PC-9 (cell line): ENCODE measurements around the gene BMPR1B. TPM values are rescaled to one million over a fixed set of nuclear protein-coding genes. Genes with fewer than 3 reads are reported as not detected.

Experiments
- BruUV-seq: library from RNA; stranded (reverse); fragments of 400-500 nt; replicated peaks from 2 replicates; lab custom pipeline; 2021; lab: Mats Ljungman, UMichigan
- CTCF ChIA-PET: fragments of 300-600 bp; sonication (Branson Sonifier 250); formaldehyde crosslinking; loops from one replicate; lab custom pipeline; 2022; ENCODE audit warnings: antibody characterized with exemption; lab: Charles Lee
- POLR2A ChIA-PET: fragments of 300-600 bp; sonication (Branson Sonifier 250); formaldehyde crosslinking; loops from one replicate; lab custom pipeline; 2022; ENCODE audit warnings: antibody characterized with exemption; ENCODE audit not compliant: unreplicated experiment; lab: Charles Lee
- DNase-seq, 2 experiments: peaks; one replicate each; pipeline versions ENCODE4 v3.0.0 to v3.0.0-alpha.2; 2015 to 2022; ENCODE audit warnings: mixed read lengths in 1 of 2
- H2AFZ ChIP-seq: fragments of 200-600 bp; sonication (generic); 2 replicates; pipeline ENCODE4 v1.8.1; 2017; ENCODE audit warnings: antibody characterized with exemption
- H3F3A ChIP-seq: fragments of 200-600 bp; sonication (generic); 2 replicates; pipeline ENCODE4 v1.8.1; 2017; ENCODE audit warnings: antibody characterized with exemption, mild to moderate bottlenecking, low read depth; ENCODE audit not compliant: insufficient read depth
- H3K27ac ChIP-seq: fragments of 200-600 bp; sonication (generic); 2 replicates; pipeline ENCODE4 v1.6.1; 2016; ENCODE audit warnings: mixed run types
- H3K27me3 ChIP-seq: fragments of 200-600 bp; sonication (generic); 2 replicates; pipeline ENCODE4 v1.6.1; 2016; ENCODE audit warnings: low read depth, mixed run types; ENCODE audit not compliant: insufficient read depth
- H3K36me3 ChIP-seq: fragments of 200-600 bp; sonication (generic); 2 replicates; pipeline ENCODE4 v1.6.1; 2016; ENCODE audit warnings: low read depth, mixed run types
- H3K4me1 ChIP-seq: fragments of 200-600 bp; sonication (generic); replicated peaks from 2 replicates; pipeline ENCODE4 v1.6.1; 2016; ENCODE audit warnings: mixed run types; ENCODE audit not compliant: insufficient read depth
- H3K4me2 ChIP-seq: fragments of 200-600 bp; sonication (generic); 2 replicates; pipeline ENCODE4 v1.6.1; 2017; ENCODE audit warnings: mixed run types
- H3K4me3 ChIP-seq: fragments of 200-600 bp; sonication (generic); 2 replicates; pipeline ENCODE4 v1.6.1; 2016; ENCODE audit warnings: mixed run types
- H3K79me2 ChIP-seq: fragments of 200-600 bp; sonication (generic); 2 replicates; pipeline ENCODE4 v1.6.1; 2017; ENCODE audit warnings: low read depth, mixed run types
- H3K9me2 ChIP-seq: fragments of 200-600 bp; sonication (generic); 2 replicates; pipeline ENCODE4 v1.8.1; 2017; ENCODE audit warnings: mild to moderate bottlenecking; ENCODE audit not compliant: insufficient read depth
- H3K9me3 ChIP-seq: fragments of 200-600 bp; sonication (generic); 2 replicates; pipeline ENCODE4 v1.8.1; 2016; ENCODE audit warnings: low read depth; ENCODE audit not compliant: insufficient read depth
- H4K20me1 ChIP-seq: fragments of 200-600 bp; sonication (generic); 2 replicates; pipeline ENCODE4 v1.8.1; 2017; ENCODE audit not compliant: insufficient read depth
- EZH2 ChIP-seq: fragments of 200-600 bp; sonication (generic); IDR thresholded peaks from 2 replicates; pipeline ENCODE4 v1.8.0; 2017; ENCODE audit warnings: antibody characterized with exemption, low read depth
- intact Hi-C: fragments of 100-400 bp; cut with micrococcal nuclease; formaldehyde crosslinking; loops from one replicate; pipeline ENCODE4 v1.10.0; 2022; ENCODE audit not compliant: unreplicated experiment
- total RNA-seq: library from RNA; stranded (reverse); gene quantifications from 2 replicates; pipeline ENCODE4 v1.2.3, GENCODE V29; 2021
- TF ChIP-seq, protein P1 (sequence below): fragments of 200-600 bp; sonication (generic); conservative IDR thresholded peaks from 2 replicates; pipeline ENCODE4 v1.6.1; 2017; ENCODE audit warnings: mixed run types, antibody characterized with exemption, mild to moderate bottlenecking, moderate library complexity

BMPR1B gene
- total RNA-seq, 1 experiment from 2014 or later: 1.1 TPM

DNA sequence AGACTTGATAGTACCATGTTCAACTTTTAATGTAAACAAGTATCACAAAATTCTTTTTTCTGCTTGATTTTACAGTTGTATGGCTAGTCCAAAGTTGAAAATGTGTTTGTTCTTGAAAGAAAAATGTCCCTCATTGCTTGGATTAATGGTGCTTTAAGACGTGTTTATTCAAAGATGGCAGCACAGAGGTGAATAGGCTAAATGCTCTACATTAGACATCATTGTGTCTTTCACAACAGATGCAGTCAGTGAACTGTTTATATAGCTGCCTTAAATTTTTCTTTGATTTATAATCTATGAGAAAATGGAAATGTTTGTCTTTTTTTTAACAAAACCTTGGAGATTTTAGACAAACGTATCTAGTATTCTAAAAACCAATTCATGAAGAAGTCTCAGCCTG, 137.3 kb downstream of the BMPR1B start:
- Histone ChIP-seq H4K20me1 (no peaks in the 10 kb centered on the region), H3K27me3 (no peaks in the 10 kb centered on the region), H3K27ac (no peak overlapping the region), H3K9me2 (no peaks in the 10 kb centered on the region), H3K36me3 (no peaks in the 10 kb centered on the region), H3K9me3 (no peaks in the 10 kb centered on the region), H3K4me3 (no peak overlapping the region), H3K4me1 (no peaks in the 10 kb centered on the region), H3K4me2 (no peak overlapping the region), H3F3A (no peaks in the 10 kb centered on the region), H2AFZ (no peak overlapping the region), H3K79me2 (no peaks in the 10 kb centered on the region)
- ChIA-PET POLR2A (no interaction called here), CTCF (interaction anchor here (0.7 kb wide), 1 partner anchor 43 kb away, joined by 3 read pairs; no protein-coding TSS in a partner anchor)
- TF ChIP-seq EZH2: no peak
- TF ChIP-seq, protein P1, sequence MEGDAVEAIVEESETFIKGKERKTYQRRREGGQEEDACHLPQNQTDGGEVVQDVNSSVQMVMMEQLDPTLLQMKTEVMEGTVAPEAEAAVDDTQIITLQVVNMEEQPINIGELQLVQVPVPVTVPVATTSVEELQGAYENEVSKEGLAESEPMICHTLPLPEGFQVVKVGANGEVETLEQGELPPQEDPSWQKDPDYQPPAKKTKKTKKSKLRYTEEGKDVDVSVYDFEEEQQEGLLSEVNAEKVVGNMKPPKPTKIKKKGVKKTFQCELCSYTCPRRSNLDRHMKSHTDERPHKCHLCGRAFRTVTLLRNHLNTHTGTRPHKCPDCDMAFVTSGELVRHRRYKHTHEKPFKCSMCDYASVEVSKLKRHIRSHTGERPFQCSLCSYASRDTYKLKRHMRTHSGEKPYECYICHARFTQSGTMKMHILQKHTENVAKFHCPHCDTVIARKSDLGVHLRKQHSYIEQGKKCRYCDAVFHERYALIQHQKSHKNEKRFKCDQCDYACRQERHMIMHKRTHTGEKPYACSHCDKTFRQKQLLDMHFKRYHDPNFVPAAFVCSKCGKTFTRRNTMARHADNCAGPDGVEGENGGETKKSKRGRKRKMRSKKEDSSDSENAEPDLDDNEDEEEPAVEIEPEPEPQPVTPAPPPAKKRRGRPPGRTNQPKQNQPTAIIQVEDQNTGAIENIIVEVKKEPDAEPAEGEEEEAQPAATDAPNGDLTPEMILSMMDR: no peak
- intact Hi-C loops: no loop called here
- no TSS peak for BruUV-seq
- no peak for DNase-seq

DNA sequence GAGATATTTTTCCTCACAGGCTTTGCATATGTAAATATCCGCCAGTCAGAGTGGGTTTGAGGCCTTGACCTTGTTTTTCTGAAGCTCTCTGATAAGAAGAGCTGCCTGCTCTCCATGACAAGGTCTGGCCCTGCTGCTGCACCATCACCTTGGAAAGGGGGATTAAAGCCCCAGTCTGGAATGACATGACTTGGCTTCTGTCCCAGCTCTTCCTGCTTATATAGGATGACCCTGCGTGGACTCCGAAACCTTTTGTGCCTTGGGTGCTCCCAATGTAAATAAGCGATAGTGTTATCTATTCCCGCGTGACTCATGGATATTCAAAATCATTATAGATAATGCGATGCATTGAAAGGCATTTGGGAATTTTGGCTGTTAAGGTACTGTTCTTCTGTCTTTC, 139.3 kb downstream of the BMPR1B start:
- H3K9me3 ChIP-seq: no peaks in the 10 kb centered on the region
- no peaks in the 10 kb centered on the region for H4K20me1 ChIP-seq
- no peak overlapping the region for H2AFZ ChIP-seq
- no peaks in the 10 kb centered on the region for H3K27me3 ChIP-seq
- no peak overlapping the region for H3K4me3 ChIP-seq
- H3K79me2 ChIP-seq: no peaks in the 10 kb centered on the region
- H3K9me2 ChIP-seq: no peaks in the 10 kb centered on the region
- intact Hi-C loops: no loop called here
- ChIA-PET POLR2A (no interaction called here), CTCF (no interaction called here)
- no peaks in the 10 kb centered on the region for H3K36me3 ChIP-seq
- BruUV-seq: no TSS peak
- H3F3A ChIP-seq: no peaks in the 10 kb centered on the region
- no peak overlapping the region for H3K4me2 ChIP-seq
- TF ChIP-seq EZH2: no peak
- TF ChIP-seq, protein P1: no peak
- H3K27ac ChIP-seq: no peak overlapping the region
- DNase-seq: no peak
- no peaks in the 10 kb centered on the region for H3K4me1 ChIP-seq

DNA sequence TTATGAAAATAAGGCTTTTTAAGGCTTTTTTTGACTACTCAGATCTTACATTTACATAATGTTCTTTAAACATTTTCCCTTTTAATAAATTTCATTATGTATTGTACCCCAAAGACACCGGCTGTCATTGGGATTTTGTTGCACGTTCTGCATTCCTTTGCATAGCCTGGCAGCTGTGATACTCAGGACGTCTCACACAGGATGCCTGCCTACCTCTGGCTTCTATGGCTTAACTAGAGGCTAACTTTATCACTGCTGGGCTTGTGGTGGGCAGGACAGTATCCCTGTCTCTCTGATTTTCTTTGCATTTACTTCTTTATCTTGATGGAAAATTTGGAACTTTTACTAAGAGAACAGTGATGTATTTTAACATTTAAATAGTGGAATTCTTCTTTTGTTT, 147.8 kb downstream of the BMPR1B start:
- no peaks in the 10 kb centered on the region for H3F3A ChIP-seq
- DNase-seq: no peak
- TF ChIP-seq EZH2: no peak
- TF ChIP-seq, protein P1: no peak
- no peak overlapping the region for H2AFZ ChIP-seq
- no peaks in the 10 kb centered on the region for H3K36me3 ChIP-seq
- no peak overlapping the region for H3K4me2 ChIP-seq
- no peaks in the 10 kb centered on the region for H3K27me3 ChIP-seq
- CTCF ChIA-PET: no interaction called here
- BruUV-seq: no TSS peak
- no peaks in the 10 kb centered on the region for H3K4me1 ChIP-seq
- no peaks in the 10 kb centered on the region for H3K9me3 ChIP-seq
- H3K4me3 ChIP-seq: no peak overlapping the region
- H3K9me2 ChIP-seq: no peaks in the 10 kb centered on the region
- intact Hi-C loops: no loop called here
- POLR2A ChIA-PET: no interaction called here
- H3K27ac ChIP-seq: no peak overlapping the region
- no peaks in the 10 kb centered on the region for H4K20me1 ChIP-seq
- H3K79me2 ChIP-seq: no peaks in the 10 kb centered on the region
